GM12891 (cell line): ENCODE results near the gene STARD9.

Experiments used
- PAX5 ChIP-seq: IDR thresholded peaks from 2 replicates; pipeline ENCODE4 v1.6.1; 2011; ENCODE audit warnings: low read length, moderate library complexity, mild to moderate bottlenecking; ENCODE audit not compliant: insufficient read depth, severe bottlenecking
- POLR2A ChIP-seq: IDR thresholded peaks from 2 replicates; pipeline ENCODE4 v1.6.1; 2011; ENCODE audit warnings: low read depth, low read length, control low read depth
- POLR2AphosphoS5 ChIP-seq: IDR thresholded peaks from 2 replicates; pipeline ENCODE4 v1.6.1; 2011; ENCODE audit warnings: low read depth, low read length, control low read depth
- POU2F2 ChIP-seq: IDR thresholded peaks from 2 replicates; pipeline ENCODE4 v1.6.1; 2011; ENCODE audit warnings: low read depth, mild to moderate bottlenecking, control low read depth, low read length, moderate library complexity
- SPI1 ChIP-seq: IDR thresholded peaks from 2 replicates; pipeline ENCODE4 v1.6.1; 2011; ENCODE audit warnings: low read depth, low read length, control low read depth
- TAF1 ChIP-seq: IDR thresholded peaks from 2 replicates; pipeline ENCODE4 v1.6.1; 2011; ENCODE audit warnings: low read depth, low read length, control low read depth

DNA sequence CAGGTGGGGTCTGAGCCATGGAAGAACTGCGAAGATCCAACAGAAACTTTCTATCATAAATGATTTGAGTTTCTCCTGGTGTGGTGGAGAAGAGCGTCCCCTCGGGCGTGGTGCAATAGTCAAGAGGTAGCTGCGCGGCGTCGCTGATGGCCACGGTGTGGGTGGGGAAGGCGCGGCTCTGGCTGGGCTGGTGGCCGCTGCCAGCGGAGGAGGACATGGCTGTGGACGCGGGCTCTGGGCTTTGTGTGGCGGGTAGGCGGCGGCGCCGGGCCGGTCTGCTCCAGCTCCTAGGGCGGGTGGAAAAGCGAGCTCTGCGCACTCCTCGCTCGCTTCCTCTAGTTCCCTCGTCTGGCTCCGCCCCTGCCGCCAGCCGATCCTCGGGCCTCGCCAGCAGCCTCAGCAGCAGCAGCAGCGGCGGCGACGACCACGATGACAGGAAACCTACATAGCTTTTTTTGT is 5.9 kb downstream of the STARD9 start:
- 0 out of 2 replicates have a peak, but pooled peaks have one; percentile 22 for TF ChIP-seq TAF1
- no peak for TF ChIP-seq POLR2A
- TF ChIP-seq POLR2AphosphoS5 = no peak
- no peak for TF ChIP-seq POU2F2
- 0 out of 2 replicates have a peak, but pooled peaks have one; percentile 3 for TF ChIP-seq SPI1
- no peak for TF ChIP-seq PAX5
